Panc1 (cell line): ENCODE measurements around the gene EDEM3. TPM values are rescaled to one million over a fixed set of nuclear protein-coding genes. Genes with fewer than 3 reads are reported as not detected.

Source experiments
- ATAC-seq: fragments of 200-7000 bp; cut with Tn5 transposase; 2 replicates; pipeline ENCODE4 v1.9.1; 2020; ENCODE audit warnings: mild to moderate bottlenecking, moderate library complexity
- BruUV-seq: library from RNA; stranded (reverse); fragments of 400-500 nt; replicated peaks from 2 replicates; lab custom pipeline; 2021; lab: Mats Ljungman, UMichigan
- CTCF ChIA-PET: fragments of 300-600 bp; sonication (Branson Sonifier 250); formaldehyde crosslinking; loops from one replicate; lab custom pipeline; 2022; ENCODE audit warnings: antibody characterized with exemption; lab: Charles Lee
- POLR2A ChIA-PET: fragments of 300-600 bp; sonication (Branson Sonifier 250); formaldehyde crosslinking; loops from one replicate; lab custom pipeline; 2022; ENCODE audit warnings: antibody characterized with exemption; lab: Charles Lee
- DNase-seq: peaks from one replicate; pipeline ENCODE4 v3.0.0-alpha.2; 2010; ENCODE audit warnings: low read depth, low spot score
- H3K27ac ChIP-seq: 2 replicates; pipeline ENCODE4 v1.5.1; 2011; ENCODE audit warnings: mild to moderate bottlenecking, low read length, inconsistent platforms
- H3K27me3 ChIP-seq: fragments of 200-500 bp; sonication (Bioruptor generic); 2 replicates; pipeline ENCODE4 v1.6.0; 2014; ENCODE audit warnings: low read length, inconsistent platforms; ENCODE audit not compliant: control insufficient read depth, insufficient read depth
- H3K36me3 ChIP-seq: fragments of 200-500 bp; sonication (Bioruptor generic); 2 replicates; pipeline ENCODE4 v1.5.1; 2014; ENCODE audit warnings: inconsistent platforms, mild to moderate bottlenecking, low read length, moderate library complexity; ENCODE audit not compliant: control insufficient read depth, insufficient read depth
- H3K4me1 ChIP-seq: 2 replicates; pipeline ENCODE4 v1.5.1; 2011; ENCODE audit warnings: inconsistent platforms, mild to moderate bottlenecking, low read length, moderate library complexity; ENCODE audit not compliant: control insufficient read depth, insufficient read depth
- H3K4me3 ChIP-seq, 2 experiments: 2 replicates each; pipeline ENCODE4 v1.5.1; 2011 to 2012; ENCODE audit warnings: low read depth in 2 of 2, low read length in 2 of 2, mild to moderate bottlenecking in 2 of 2, inconsistent platforms in 1 of 2, moderate library complexity in 1 of 2
- H3K9me3 ChIP-seq: fragments of 200-500 bp; sonication (Bioruptor generic); 2 replicates; pipeline ENCODE4 v1.5.1; 2014; ENCODE audit warnings: low read depth, mild to moderate bottlenecking, inconsistent platforms, low read length, moderate library complexity; ENCODE audit not compliant: control insufficient read depth, insufficient read depth
- CTCF ChIP-seq: fragments of 450-650 bp; IDR thresholded peaks from 2 replicates; pipeline ENCODE4 v1.5.1; 2017; ENCODE audit warnings: mild to moderate bottlenecking
- POLR2AphosphoS5 ChIP-seq: IDR thresholded peaks from 2 replicates; pipeline ENCODE4 v1.6.1; 2012; ENCODE audit warnings: mild to moderate bottlenecking, low read depth, low read length, moderate library complexity
- REST ChIP-seq, 2 experiments: IDR thresholded peaks; 2 replicates each; pipeline ENCODE4 v1.6.1; 2011 to 2012; ENCODE audit warnings: low read depth in 2 of 2, control low read depth in 1 of 2, low read length in 1 of 2, mild to moderate bottlenecking in 1 of 2, moderate library complexity in 1 of 2; ENCODE audit not compliant: insufficient read depth in 1 of 2
- SIN3A ChIP-seq: IDR thresholded peaks from 2 replicates; pipeline ENCODE4 v1.6.1; 2012; ENCODE audit warnings: low read depth, mild to moderate bottlenecking, low read length, moderate library complexity, borderline replicate concordance; ENCODE audit not compliant: insufficient read depth
- TCF7L2 ChIP-seq: IDR thresholded peaks from 2 replicates; pipeline ENCODE4 v1.6.1; 2011; ENCODE audit warnings: mild to moderate bottlenecking, low read depth, low read length, inconsistent platforms
- in situ Hi-C: cut with HindIII; loops from 2 replicates; pipeline ENCODE4 v1.10.0; 2016; ENCODE audit warnings: low sequenced_read_pairs, low pct_unique_long_range_greater_than_20kb
- intact Hi-C: fragments of 100-400 bp; cut with micrococcal nuclease; formaldehyde crosslinking; loops from one replicate; pipeline ENCODE4 v1.10.0; 2022; ENCODE audit not compliant: unreplicated experiment
- total RNA-seq: library from RNA; stranded (reverse); gene quantifications from one replicate; pipeline ENCODE4 v1.2.1, GENCODE V29; 2021; ENCODE audit not compliant: unreplicated experiment

Gene EDEM3
- total RNA-seq, 1 experiment from 2014 or later: 17.4 TPM

GRCh38 chr1:184759112-184759511, 4.5 kb upstream of the EDEM3 start:
- no TSS peak for BruUV-seq
- ChIA-PET POLR2A (no interaction called here), CTCF (no interaction called here)
- in situ Hi-C loops: no loop called here
- no peak overlapping the region for H3K27ac ChIP-seq
- peaks cover 2% of the 10 kb centered on the region; the same call in 1 of the 2 replicates for H3K36me3 ChIP-seq
- intact Hi-C loops: no loop called here
- no peaks in the 10 kb centered on the region; the same call in 1 of the 2 replicates for H3K4me1 ChIP-seq
- H3K9me3 ChIP-seq: no peaks in the 10 kb centered on the region
- no peak overlapping the region for H3K4me3 ChIP-seq
- DNase-seq (no peak), ATAC-seq (no peak)
- TF ChIP-seq CTCF: no peak
- TF ChIP-seq SIN3A: no peak
- no peak for TF ChIP-seq POLR2AphosphoS5
- TF ChIP-seq REST (IDR thresholded peaks at IDR 0.05; ENCODE audit: insufficient read depth in 1 of 2, low read depth in 2 of 2, low read length in 1 of 2): no peak
- TF ChIP-seq TCF7L2: no peak
- H3K27me3 ChIP-seq: peaks cover 13% of the 10 kb centered on the region

- POLR2A ChIA-PET: no interaction called here
- DNase-seq: no peak
- peaks cover 8% of the 10 kb centered on the region; the same call in 1 of the 2 replicates for H3K4me1 ChIP-seq
- H3K9me3 ChIP-seq: no peaks in the 10 kb centered on the region
- no TSS peak for BruUV-seq
- H3K27me3 ChIP-seq: peaks cover 13% of the 10 kb centered on the region
- intact Hi-C loops (no loop called here), in situ Hi-C loops (no loop called here)
- peaks cover 3% of the 10 kb centered on the region; the same call in 1 of the 2 replicates for H3K36me3 ChIP-seq
- CTCF ChIA-PET: no interaction called here
- TF ChIP-seq TCF7L2 (no peak), POLR2AphosphoS5 (no peak), REST (IDR thresholded peaks at IDR 0.05; ENCODE audit: insufficient read depth in 1 of 2, low read depth in 2 of 2, low read length in 1 of 2) (no peak), CTCF (no peak), SIN3A (no peak)
- no peak overlapping the region for H3K4me3 ChIP-seq
- no peak overlapping the region for H3K27ac ChIP-seq
- ATAC-seq: no peak
Observed at GRCh38 chr1:184757891-184758290, 3.2 kb upstream of the EDEM3 start.
